HG02763 (cell line): ENCODE results near the gene TNS1.

ENCODE experiments used
- ATAC-seq: cut with Tn5 transposase; IDR thresholded peaks from one replicate; pipeline ENCODE4 v1.9.1; 2021; ENCODE audit warnings: mild to moderate bottlenecking, moderate library complexity; ENCODE audit not compliant: unreplicated experiment

The TNS1 gene

GRCh38 chr2:217919204-217919603 lies 83.6 kb downstream of the TNS1 start:
- ATAC-seq, result no peak

- ATAC-seq, result no peak
Measured at GRCh38 chr2:217918308-217919024, 84.3 kb downstream of the TNS1 start.

- ATAC-seq, result no peak
Measured at GRCh38 chr2:217916504-217917254, 86.1 kb downstream of the TNS1 start.

- no peak for ATAC-seq
Measured at GRCh38 chr2:217915706-217916105, 87.1 kb downstream of the TNS1 start.

DNA sequence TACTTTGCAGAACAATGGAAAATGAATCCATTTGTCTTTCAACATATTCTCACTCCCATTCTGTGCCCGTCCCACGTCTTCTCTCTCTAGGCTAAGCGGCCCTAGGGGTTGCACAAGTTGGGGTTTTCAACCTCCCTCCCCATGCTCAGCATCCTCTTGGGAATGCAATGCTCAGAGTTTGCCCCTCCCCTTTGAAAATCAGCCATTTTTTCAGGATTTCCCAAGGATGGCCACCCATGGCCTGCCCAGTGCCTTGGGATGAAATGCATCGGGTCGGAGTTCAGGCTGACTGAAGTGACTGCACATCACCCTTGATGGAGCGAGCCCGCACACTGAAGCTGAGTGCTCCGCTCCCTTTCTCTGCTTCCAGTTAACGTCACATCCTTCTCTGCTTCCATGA lies 87.9 kb downstream of the TNS1 start:
- ATAC-seq, result no peak

DNA sequence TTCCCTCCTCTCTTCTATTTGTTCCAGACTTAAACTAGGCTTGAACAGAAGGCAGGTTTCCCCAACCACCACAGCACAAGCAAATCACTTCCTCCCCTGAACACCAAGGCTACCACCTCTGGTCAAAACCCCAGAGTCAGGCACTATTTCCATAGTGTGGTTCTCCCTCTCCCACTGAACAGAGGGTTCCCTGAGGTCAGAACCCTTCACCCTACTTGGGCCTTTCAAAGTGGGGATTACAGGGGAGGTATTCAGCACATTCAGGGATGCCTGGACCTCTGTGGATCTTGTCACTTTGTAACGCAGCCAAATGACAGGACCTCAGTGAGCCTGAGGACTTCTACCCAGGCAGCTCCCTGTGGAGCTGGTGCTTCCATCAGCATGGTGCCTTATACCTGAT lies 88.7 kb downstream of the TNS1 start:
- no peak for ATAC-seq

DNA sequence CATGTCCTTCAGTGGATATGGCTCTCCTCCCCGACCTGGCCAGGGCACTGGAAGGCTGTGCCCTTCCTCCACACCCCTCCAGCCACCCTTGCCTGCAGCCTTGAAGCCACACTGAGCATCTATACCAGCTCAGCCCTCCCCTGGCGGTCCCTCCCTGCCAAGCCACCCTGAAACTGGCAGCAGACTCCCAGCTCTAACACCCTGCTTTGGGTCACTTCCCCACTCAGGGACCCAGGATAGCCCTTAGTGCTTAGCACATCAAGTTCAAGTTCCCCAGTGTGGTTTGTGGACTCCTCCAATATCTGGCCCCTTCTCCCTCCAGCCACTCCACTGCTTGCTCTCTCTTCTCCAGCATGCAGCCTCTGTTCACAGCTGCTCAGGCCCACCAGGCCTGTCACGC lies 89.4 kb downstream of the TNS1 start:
- no peak for ATAC-seq

- ATAC-seq, result no peak
Measured at GRCh38 chr2:217912098-217913024, 90.4 kb downstream of the TNS1 start.

DNA sequence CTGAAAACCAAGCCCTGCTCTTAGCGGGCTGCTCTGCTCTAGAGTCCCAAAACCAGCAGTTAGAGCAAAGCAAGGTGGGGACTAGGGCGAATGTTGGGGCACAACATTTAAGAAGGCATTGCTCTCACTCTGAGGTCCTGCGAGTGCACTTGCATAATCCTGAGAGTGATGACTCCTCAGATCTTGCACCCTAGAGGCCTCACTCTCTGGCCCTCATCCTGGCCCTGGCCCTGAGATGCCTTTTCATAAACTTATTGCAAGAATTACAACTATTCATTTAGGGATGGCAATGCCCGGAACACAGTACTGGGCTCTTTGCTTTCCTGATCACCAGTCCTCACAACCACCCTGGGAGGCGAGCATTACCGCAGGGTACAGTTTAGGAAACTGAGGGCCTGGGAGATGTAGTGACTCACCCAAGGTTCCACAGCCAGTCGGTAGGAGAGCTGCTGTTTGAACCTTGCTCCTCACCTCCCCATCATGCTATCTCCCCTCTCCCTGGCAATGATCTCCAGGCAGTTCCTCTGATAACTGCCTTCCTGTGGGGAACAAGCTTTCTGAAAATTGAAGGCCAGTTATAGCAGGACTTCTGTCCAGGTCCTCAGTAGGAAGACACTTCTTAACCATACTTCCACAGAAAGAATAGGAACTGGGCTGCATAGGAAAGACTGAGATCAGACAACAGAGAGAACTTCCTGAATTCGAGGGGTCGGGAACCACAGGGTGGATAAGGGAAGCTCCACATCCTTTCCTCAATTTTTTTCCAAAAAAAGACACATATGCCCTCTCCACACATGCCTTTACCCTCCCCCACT lies 91.3 kb downstream of the TNS1 start:
- no peak for ATAC-seq

- ATAC-seq, result no peak
Measured at GRCh38 chr2:217910875-217911212, 92.0 kb downstream of the TNS1 start.

- no peak for ATAC-seq
Measured at GRCh38 chr2:217909156-217909820, 93.5 kb downstream of the TNS1 start.

GRCh38 chr2:217908544-217908943 lies 94.3 kb downstream of the TNS1 start:
- no peak for ATAC-seq

DNA sequence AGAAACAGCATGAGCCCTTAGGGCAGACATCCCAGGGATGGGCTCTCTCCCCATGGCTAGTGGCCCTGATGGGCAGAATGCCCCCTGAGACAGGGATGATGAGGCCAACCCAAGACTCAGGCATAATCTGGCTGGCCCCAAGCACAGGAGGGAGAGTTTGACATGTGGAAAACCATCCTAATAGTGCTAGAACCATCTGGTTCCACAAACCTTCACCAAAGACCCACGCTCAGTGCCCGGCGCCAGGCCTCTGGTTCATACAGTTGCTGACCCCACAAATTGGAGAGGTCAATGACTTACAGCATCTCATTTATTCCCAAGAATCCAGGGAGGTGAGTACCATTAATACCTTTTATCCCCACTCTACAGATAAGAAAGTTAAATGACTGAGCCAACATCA lies 95.5 kb downstream of the TNS1 start:
- no peak for ATAC-seq

- no peak for ATAC-seq
Measured at GRCh38 chr2:217906798-217907197, 96.0 kb downstream of the TNS1 start.

DNA sequence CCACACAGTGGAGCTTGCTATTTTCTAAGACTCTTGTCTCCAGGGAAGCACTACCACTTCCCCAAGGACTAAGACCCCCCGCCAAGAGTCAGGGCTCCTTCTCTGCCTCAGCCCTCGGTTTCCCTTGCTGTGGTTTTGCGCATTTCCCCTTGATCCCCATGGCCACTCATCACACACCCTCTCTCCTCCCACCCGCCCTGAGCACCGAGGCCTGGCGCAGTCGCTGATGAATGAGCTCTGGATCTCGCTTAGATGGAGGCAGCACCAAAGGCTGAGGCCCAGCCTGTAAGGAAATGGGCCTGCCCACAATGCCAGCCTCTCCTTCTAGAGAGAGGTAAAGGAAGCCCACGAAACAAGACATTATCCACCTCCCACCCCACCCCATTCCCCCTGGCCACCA lies 96.9 kb downstream of the TNS1 start:
- no peak for ATAC-seq

- ATAC-seq, result no peak
Measured at GRCh38 chr2:217905395-217905794, 97.4 kb downstream of the TNS1 start.

DNA sequence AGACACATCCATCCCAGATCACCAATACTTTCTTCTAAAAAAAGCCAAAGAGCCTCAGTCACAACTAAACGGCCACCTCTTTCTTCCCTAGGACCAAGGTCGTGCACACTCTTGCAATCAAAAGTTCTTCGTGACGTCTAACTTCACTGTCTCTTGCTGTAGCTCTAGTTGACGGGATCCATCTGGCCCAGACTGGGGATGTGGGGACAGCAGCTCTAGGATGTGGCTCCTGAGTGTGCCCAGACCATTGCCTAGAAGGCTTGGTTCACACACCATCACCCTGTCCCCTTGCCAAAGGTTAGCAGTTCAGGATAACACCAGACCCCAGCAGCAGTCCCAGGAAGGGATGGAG lies 98.2 kb downstream of the TNS1 start:
- ATAC-seq, result no peak

DNA sequence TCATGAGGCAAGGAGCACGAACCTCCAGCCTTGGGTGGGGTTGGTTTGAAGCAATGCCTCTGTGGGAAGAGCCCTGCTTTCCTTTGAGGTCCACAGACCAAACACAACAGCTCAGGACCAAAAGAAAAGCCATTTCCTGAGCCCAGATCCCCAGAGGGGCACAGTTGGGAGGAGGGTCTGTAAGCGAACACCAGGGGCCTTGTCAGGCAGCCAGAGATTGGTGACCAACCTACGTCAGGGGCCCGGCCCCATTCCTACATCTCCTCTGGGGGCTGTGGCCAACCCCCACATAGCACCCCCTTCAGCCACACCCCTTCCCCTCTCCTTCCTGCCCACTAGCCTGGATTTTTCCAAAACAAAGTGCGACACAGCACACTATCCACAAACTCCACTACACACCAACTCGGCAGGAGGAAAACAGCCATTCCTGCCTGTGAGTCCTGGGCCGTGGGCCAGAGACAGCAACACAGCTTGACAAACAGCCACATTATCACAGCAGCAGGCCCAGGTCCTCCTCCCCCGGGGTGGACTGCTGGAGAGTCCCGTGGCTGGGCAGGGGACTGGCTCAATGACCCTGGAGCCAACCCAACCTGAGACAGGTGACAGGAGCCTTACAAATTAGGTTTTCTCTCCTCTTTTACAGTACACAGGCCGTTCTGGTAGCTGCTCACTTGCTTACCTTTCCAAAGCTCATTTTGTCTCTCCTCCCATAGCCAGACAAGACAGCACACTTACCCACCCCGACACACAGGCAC lies 98.8 kb downstream of the TNS1 start:
- ATAC-seq, result no peak

GRCh38 chr2:217903142-217903858 lies 99.5 kb downstream of the TNS1 start:
- ATAC-seq, result no peak
